NCI-H524 (cell line): ENCODE results near the gene DTNB.

Experiments used
- DNase-seq, 2 experiments: peaks; one replicate each; lab custom pipeline; 2025; lab: John Stamatoyannopoulos, UW

DTNB gene

DNA sequence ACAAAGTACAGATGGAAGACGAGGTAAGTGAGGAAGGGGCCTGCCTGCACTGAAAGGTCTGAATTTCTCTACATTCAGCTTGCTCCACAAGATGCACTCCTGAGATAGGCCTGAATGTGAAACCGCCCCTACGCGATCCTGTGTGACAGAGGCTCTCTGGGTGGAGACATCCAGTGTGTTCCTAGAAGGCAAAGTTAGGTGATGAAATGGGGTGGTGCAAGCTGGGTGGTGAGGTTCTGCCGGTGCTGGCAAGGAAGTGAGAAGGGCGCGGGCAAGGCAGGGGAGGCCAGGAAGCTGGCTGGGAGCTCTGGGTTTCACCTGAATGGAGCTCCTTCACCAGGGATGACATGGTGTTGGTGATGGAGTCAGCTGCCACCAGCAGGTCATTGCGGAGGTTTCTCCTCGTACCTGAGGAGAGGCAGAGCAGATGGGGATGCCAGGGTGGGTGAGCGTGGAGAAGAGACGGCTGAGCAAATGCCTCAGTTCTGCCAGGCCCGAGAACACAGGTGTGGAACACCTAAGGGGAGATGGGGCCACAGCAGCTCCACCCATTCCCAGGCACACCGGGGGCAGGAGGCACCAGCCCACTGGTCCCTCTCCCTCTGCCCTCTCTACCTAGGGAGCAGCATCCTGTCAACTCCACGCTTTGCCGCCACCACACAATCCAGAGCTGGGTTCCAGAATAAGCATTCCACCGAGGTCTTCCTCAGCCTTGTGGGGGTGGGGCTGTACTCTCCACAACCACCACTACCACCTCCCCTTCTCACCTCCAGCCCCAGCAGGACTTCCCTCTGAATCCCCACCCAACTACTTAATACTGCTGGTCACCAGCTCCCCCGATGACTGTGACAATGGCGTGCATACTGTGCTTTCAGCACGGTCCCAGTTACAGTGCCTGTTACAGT, 286.2 kb downstream of the DTNB start:
- no peak for DNase-seq

DNA sequence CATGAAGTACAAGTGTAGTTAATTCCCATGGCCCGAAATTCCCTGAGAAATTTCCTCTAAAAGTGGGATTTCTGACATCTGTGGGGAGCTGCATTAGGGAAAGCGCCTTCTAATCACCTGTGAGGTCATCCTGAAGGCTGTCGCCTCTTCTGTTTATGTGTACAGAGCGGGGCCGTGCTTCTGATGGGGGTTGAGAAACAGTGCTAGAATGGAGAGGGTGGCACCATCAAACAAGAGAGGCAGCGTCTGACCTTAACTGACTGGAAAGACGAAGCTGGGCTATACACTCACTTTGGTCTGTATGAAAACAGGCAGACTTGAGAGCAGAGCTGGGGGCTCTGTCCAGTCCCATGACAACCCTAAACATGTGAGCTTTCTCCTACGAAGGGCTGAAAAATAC, 287.5 kb downstream of the DTNB start:
- DNase-seq, result no peak

DNA sequence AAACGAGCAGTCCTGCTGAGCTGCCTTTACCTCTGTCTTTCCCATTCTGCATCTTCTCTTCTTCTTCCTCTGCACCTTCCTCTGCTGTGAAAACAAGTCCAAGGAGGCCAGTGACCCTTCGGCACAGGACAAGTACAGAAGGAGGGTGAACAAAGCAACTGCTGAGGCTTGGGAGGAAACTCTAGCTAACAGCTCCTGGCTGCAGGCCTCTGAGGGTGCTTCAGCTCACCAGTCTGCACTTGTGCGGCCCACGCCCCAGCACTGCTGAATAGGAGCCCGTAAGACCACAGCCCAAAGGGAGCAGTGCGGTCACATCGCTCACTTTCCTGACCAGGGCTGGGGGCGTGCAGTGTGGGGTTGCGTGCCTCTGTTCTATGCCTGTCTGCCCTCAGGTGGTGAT, 289.6 kb downstream of the DTNB start:
- DNase-seq, result no peak

DNA sequence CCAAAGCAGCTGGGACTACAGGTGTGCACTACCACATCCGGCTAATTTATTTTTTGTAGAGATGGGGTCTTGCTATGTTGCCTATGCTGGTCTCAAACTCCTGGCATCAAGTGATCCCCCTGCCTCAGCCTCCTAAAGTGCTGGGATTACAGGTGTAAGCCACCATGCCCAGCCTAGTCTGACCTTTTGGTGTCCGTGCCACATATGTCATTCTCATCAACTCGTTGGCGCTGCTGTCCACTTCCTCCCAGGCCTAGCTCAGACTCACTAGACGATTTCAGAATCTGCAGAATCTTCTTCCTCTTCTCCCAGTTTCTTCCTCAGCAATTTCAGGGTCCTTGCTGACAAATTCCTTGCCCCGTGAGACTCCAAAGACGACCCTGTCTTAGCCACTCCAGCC, 291.9 kb downstream of the DTNB start:
- DNase-seq, result no peak

DNA sequence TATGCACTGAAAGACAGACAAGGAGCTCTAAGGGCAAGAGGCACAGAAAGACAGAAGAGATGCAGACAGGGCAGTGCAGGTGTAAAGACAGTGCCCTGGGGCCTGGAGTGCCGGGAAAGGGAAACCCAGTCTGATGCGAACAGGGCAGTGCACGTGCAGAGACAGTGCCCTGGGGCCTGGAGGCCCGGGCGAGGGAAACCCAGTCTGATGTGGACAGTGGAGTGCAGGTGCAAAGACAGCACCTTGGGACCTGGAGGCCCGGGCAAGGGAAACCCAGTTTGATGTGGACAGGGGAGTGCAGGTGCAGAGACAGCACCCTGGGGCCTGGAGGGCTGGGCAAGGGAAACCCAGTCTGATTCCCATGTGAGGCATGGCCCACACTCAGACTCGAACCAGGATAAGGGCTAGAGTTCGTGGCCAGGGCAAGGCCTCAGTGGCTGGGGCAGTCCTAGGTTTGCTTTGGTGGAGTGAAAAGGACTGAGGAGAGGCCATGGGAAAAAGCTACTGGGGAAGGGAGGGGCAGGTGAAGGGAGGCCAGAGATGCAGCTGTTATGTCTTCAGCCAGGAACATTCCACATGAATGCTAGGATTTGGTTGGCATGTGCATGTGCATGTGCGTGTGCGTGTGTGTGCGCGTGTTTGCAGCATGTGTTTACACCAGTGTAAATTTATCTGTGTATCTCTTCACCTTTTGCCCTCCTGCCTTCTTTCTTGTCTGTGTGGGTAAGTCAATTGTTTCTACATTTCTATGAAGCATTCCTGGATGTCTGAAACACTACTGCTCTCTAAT, 292.6 kb downstream of the DTNB start:
- DNase-seq, result no peak

DNA sequence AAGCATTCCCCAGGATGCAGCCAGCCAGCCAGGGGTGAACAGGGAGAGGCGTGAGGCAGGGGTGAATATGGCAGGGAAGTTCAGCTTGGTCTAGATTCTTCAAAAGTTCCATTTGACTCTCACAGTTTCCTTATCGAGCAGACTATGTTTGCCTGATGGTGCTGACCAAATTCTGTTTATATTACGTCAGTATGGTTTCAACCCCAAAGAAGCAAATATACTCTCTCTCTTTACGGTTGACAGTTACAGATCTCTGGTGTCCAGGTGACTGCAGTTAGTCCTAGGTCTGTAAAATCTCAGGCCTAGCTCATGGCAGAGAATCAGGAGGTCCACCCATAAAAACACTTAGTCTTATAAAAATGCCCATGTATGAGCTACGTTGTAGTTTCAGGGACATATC, 293.4 kb downstream of the DTNB start:
- DNase-seq, result no peak

DNA sequence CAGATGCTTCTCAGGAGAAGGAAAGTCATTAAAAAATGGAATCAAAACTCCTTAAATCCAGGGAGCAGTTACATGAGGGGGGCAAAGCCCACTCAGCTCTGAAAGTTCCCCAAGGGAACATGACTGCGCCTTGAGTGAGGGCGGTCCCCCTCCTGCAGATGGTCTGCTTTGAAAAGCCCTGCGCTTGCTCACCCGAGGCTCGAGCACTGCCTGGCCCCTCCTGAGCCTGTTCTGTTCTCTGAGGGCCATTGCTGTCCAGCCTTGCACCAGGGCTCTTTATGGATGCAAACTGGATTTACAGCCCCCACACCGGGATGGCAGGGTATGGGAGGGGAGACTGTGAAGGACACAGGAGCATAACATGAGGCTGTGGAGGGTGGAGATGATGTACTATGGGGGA, 293.8 kb downstream of the DTNB start:
- peak; percentile 64 to 90 for DNase-seq

DNA sequence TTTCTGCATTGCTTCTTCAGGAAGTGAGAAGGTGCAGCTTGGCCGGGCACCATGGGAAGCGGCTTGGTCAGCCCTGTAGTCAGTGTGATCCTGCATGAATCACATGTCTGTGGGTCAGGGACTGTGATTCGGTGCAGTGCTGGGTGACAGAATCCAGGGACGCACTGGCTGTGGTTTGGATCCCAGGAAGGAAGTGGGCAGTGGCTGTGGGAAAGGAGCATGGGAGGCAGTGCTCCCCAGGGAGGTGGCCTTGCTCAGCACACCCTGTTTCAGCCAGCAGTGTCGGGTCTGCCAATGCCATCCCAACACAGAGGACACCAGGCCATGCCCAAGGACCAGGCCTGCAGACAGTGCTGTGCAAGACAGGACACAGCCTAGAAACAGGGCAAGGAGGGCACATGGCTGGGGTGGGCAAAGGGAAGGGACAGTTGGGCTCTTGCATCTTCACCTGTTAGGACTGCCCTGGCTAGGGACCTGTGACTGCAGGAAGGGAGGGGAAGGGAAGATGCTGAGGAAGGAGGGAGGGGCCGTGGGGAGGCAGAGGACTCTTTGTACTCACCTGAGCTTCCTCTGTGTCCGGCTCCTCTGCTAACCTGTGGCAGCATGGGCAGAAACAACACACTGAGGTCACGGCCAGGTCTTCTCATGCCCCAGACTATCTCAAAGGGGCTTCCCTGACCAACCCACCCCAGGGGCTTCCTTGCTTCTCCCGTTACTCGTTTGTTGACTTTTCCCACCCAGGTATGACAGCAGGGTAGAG, 294.5 kb downstream of the DTNB start:
- DNase-seq, result no peak

DNA sequence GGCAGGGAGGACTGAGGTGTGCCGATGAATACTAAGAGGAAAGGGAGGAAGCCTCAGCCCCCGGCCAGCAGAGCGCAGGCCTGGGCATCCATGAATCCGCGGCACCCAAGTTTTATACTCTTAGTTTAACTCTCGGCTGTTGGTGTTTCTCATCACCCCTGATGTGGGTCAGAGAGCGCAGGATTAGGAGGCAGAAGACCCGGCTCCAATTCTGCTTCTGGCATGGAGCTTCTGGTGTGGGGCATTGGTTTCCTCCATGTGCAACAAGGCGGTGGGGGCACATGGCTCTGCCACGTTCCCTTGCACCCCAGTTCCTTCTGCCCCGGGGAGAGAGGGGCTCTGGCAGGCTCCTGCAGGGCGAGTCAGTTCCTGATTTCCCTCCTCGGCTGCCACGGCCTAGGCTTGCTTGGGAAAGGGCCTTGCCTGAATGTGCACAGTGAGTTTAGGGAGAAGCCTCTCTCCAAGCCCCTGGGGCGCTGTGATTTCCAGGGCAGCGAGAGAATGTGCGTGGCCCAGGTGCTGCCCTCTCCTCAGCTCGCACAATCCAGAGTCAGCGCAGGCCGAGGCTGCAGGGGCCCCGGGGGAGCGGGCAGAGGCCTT, 295.5 kb downstream of the DTNB start:
- no peak for DNase-seq

DNA sequence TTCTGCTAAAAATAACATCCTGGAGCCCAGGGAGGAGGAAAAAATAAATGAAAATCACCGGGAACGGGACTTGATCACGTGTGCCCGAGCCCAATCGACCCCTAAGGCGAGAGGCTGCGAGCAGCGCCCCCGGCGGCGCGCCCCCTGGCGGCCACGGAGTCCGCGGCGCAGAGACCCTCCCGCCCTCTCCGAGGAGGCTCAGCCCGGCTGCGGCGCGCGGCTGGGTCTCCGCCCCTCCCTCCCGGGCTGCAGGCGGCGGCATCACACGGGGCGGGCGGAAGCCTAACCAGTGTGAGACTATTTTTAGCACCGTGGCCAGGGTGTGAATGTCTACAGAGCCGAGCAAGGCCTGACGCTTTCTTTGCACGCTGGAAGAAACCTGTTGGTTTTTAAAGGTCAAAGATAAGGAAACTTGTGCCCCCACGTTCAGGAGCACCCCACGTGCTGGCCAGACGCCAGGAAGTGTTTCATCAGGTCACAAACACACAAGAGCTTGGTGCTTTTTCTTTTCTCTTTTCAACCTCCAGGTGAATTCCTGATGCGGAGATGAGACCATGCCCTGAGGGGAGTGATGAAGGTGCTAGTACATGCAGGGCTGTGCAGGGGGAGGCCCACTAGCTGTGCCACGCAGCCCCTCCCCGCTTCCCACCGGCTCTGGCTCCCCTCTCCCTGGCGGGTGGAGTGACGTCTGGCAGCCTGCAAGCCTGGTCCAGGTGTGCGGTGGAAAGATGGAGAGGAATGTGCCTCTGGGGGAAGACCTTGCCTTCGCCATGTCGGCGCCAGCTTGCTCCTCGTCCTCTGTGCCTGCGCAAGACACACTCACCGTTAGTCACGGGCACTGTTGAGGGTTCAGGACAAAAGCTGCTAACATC, 296.4 kb downstream of the DTNB start:
- peak; percentile 59 to 85 for DNase-seq

DNA sequence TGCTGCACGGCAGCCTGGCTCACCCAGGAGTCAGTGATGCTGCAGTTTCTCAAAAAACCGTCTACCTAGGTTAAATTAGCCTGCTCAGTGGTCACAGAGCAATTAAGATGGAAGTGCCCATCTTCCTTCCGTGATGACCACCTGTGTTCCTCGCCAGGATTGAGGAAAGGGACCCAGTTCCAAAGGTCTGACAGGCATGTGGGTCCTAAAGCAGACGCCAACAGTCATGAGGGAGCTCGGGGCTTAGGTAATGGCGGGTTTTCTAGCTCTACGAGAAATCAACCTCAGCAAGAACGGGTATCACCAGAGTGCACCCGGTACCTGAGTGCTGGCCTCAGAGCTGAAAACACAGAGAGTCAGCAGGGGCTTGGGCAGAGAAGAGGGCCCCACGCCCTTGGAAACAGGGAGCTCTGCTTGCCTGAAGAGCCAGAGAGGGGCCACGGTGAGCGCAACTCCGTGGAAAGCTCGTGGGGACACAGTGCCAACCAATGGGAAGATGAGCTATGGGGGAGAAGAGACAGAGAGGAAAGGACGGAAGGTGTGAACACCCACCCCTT, 297.3 kb downstream of the DTNB start:
- DNase-seq, result no peak

DNA sequence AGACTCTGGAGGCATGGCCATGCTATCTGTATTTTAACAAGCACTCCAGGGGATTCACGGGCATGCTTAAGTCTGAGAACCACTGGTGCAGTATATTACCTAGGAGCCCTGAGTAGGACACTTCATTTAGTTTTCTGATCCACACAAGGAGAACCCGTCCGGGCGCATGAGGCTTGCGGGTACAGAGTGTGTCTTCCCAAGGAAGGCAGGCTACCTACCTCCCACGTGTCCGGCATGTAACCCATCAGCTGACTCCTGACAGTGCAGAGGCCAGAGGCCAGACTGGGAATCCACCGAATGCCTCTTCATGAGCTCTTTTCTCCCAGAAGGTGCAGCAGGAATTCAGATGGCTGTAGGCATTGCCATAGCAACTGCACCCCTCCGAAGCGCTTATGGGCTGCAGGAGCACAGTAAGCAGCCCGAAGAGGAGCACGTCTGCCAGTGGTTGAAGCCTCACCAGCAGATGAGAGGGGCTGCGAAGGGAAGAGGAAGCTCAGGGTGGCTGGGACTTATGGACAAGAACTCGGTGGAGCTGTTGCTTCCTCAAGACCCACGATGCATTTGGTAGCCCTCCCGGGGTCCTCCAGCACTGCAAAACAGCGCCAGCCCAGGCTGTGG, 297.9 kb downstream of the DTNB start:
- no peak for DNase-seq

DNA sequence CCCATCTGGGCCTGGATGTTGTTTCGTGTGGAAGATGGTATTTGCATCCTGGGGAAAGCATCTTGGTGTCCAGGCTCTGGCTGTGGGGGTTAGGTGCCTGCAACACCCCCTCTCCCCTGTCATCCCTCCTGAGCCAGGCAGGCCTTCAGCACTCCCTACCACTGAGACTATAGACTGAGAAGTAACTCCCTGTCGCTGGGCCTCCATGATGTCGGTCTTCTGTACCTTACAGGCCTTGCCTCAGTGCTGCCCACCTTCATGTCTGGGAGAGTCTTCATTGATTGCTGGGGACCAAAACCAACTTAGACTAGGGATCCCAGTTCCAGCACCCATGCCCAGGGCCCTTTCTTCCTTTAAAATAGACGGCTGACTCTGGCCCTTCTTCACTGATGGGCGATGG, 298.6 kb downstream of the DTNB start:
- no peak for DNase-seq

DNA sequence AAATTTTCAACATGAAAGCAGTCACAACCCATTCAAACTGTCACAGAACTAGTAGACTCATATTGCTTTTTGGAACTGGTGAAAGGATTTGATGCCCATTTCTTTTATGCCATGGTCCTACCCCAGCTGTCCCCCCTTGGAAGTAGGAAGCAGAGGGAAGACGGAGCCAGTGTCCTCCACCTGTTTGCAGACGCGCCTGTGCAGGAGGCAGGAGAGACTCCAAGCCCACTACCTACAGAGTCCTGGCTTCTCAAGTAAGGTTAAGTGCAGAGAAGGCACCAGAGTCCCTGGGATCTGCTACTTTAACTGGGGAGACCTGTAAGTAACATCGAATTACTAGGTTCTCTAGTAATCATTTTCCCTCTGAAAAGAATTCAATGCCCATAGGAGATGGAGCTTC, 299.0 kb downstream of the DTNB start:
- DNase-seq, result no peak

DNA sequence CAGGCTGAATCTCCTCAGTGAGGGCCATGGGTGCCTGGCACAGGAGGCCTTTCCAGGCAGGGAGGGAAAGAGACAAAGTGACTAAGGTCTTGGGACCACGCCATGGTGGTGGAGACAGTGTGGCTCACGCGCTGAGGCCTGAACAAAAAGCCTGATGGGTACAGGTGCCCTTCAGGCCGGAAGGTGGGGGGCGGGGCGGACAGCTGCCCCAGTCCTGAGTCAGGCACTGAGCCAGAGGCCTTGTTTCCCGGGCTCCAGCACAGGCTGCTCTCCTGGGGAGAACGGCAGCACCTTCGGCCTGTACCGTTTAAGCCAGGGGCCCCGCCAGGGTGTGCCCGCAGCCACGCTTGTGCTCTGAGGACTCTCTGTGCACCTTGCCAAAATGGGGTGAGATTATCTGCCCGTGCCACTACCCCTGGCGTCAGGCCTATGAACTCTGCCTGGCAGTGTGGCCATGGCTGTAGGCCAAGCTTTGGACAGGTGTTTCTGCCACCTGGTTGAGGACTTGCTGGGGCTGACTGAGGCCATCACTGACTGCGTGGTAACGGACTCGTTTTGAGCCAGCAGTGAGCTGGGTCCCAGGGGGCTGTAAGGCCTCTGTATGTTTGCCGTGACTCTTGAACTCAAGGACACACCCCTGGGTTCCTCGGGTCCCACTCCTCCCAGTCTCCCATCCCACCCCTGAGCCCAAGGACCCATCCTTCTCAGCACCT, 300.0 kb downstream of the DTNB start:
- DNase-seq, result peak in 1 of 2 experiments; percentile 41

DNA sequence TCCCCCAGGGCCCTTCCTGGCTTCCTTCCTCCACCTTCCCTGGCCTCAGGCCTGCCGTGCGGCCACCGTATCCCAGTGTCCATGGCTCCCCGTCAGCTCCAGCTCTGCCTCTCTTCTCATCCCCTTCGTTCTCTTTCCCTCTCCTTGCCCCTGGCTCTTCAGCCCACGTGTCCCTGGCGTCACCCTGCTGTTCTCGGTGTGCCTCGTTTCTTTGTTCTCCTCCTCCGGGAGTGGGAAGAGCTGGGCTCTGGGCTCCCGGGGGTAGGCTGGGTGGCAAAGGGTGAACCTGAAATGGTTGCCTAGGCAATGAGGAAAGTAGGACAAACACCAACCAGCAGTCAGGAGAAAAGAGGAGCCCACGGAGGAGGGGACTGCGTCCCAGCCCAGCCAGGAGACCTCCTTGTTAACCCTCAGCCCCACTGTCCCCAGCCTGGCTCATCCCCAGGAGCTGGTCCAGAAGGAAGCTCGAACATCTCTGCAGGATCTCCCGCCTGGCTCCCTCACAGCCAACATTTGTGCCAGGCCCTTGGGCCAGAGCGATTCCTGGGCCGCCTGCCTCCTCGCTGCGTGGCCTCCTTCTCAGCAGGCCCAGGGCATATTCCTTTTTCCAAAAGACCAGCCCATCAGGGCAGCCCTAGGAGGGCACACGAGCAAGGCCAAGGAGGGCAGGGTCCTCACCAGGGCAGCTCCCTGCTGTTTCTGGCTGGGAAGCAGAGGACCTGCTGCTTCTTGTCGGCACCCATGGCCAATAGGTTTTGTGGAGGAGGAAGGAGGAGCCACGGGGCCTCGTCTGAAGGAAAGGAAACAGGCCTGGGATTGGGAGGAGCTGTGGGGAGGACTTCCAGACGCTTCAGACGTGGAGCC, 300.7 kb downstream of the DTNB start:
- no peak for DNase-seq

DNA sequence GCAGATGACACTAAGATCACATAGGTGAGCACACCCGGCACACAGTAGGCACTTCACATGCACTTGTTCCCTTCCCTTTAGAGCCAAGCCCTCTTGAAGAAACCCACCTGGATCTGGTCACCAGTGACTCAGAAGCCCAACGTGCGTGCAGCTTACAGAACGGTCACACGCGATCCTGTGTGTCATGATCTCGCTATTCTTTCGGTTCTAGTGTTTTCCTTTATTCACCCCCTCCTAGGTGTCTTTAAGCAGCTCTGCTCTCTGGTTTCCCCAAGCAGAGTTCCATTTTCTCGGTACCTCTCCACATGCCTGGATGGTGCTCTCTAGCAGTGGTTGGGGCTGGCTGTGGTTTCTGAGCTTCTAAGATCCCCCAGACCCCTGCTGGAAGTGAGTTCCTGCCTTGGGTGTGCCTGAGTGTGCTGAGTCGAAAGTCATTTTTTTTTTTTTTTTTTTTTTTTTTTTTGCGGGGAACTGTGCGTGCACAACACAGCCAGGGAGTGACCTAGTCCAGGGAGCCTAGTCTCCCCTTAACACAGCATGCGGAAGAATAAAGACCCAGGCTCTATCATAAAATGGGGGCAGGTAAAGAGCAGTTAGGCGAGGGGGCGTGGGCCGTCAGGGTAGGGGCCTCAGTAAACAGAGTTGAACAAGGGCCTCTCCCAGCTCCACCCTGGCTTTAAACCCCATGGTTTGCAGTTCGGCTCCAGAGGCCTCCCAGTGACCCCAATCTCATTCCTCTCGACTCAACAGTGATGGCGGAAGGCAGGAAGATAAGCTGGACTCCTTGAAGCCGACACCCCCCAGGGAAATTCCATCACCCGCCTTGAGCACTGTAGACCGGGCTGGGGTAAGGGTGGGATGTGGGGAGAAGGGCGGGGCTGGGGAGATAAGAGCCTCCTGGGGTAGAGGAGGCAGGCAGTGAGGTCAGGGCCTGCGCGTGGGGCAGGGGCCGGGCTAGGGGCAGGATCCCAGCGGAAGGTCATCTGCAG, 301.8 kb downstream of the DTNB start:
- DNase-seq, result no peak
